ENCODE results near the gene IPCEF1. TPM values are rescaled to one million over a fixed set of nuclear protein-coding genes. Genes with fewer than 3 reads are reported as not detected.

Gene IPCEF1, protein sequence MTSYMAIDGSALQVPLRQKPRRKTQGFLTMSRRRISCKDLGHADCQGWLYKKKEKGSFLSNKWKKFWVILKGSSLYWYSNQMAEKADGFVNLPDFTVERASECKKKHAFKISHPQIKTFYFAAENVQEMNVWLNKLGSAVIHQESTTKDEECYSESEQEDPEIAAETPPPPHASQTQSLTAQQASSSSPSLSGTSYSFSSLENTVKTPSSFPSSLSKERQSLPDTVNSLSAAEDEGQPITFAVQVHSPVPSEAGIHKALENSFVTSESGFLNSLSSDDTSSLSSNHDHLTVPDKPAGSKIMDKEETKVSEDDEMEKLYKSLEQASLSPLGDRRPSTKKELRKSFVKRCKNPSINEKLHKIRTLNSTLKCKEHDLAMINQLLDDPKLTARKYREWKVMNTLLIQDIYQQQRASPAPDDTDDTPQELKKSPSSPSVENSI
- 0.98 TPM for total RNA-seq

GRCh38 chr6:154356690-154357089 lies at the start of gene IPCEF1:
Gene IPCEF1 (minus strand): TSS chr6:154356803. CDS start chr6:154265947, 90,856 bp downstream.
- DNase-seq (ENCODE audit: low spot score): no peak
- peak; percentile 24 for ATAC-seq

DNA sequence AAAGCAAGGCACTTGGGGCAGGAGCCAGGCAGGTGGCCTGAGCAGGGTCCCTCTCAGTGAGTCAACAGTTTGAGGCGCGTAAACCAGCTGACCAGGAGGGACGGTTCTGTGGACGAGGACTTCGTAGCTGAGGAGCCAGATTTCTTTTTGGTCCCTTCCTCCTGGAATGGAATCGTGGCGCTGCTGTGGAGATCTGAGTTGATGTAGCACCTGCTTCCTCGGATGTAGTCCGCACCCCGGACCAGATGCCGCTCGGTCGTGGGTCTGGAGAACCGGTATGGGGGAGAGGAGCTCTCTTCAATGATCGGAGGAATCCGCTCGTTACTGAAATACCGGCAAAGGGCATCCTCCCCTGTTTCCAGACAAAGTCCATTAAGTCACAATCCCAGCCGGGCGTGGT lies 49.7 kb upstream of the IPCEF1 start:
- no peak for DNase-seq (ENCODE audit: low spot score)
- peak; percentile 20 for ATAC-seq

DNA sequence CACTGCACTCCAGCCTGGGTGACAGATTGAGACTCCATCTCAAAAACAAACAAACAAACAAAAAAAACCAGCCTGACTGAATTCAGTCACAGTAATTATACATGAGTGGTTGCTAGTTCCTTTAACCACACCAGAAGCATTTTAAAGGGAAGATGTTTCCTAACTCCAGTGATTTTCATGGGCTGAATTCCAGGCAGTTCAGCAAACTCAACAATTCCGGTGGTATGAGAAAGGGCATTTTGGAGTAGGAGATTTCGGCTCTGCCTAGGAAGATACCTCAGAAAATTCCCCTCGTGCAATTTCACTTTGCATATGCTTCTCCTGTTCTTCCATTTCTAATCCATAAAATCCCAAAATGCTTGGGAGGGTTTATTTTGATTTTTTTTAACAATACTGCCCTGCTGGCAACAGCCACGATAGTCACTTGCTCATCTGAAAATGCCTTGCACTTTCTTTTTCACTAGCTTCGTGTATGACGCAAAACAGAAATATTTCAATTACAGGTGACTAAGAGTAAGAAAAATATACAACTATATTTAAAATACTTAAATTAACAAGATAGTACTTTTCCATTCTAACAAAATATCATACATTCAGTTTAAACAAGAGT lies 48.3 kb upstream of the IPCEF1 start:
- no peak for ATAC-seq

DNA sequence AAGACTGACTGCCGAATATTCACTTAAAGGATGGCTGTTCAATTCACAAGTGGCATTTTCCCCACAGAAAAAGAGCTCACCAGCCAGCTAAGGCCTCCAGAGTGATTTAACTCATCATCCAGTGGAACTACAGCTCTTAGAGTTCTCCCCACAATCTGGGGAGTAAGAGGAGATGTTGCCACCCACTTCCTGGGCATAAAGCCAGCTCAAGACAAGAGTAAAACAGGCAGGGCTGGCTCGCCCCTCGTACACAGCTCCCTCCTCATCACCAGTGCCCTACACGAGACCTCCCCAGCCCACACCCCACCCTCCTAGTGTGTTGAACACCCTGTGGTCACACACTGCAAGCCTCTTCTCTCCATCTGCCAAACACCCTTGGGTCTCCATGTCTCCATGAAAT lies 47.2 kb upstream of the IPCEF1 start:
- ATAC-seq (peak; percentile 17), DNase-seq (ENCODE audit: low spot score) (peak; percentile 35)

More for the DNA sequence above, 48.3 kb upstream of the IPCEF1 start:
- DNase-seq (ENCODE audit: low spot score): no peak

- no peak for DNase-seq (ENCODE audit: low spot score)
- ATAC-seq: no peak
These were observed 45.6 kb upstream of the IPCEF1 start for GRCh38 chr6:154402081-154402780.

GRCh38 chr6:154399097-154399496 lies 42.5 kb upstream of the IPCEF1 start:
- ATAC-seq (no peak), DNase-seq (ENCODE audit: low spot score) (no peak)

DNA sequence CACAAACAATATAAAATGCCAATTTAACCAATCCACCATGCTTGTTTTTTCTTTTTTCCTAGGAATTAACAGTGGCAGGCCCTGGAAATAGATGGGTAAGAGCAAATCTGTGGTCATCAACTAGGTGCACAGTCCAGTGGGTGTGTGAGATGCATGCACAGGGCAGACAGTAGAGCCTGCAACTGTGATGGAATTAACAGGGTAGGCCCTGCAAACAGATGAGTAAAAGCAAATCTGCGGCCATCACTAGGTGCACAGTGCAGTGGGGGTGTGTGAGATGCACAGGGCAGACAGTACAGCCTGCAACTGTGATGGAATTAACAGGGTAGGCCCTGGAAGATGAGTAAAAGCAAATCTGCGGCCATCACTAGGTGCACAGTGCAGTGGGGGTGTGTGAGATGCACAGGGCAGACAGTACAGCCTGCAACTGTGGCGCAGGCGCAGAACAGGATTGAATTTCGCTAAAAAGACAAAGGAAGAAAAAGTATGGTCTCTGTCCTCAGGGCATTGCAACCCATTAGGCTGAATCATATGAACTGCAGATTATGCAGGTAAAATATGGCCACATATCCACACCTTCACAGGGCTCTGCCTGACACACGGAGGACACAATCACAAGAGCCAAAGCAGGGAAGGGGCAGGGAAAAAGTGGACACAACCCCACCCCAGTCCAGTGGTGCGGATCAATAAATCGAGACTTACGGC lies 41.0 kb upstream of the IPCEF1 start:
- ATAC-seq (peak; percentile 21), DNase-seq (ENCODE audit: low spot score) (no peak)

DNA sequence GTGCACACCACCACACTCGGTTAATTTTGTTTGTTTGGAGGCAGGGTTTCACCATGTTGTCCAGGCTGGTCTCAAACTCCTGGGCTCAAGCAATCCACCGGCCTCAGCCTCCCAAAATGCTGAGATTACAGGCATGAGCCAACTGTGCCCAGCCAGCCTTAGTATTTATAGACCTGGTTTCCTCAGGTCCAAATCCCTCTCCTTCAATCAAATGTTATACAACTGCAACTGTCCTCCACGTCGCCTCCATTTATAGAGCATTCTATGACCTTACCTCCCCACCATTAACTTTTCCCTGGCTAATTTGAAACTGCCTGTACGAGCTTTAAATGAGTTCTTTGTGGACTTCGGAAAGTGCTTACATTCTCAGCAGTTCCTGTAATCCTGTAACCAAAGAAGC lies 39.3 kb upstream of the IPCEF1 start:
- no peak for ATAC-seq
- DNase-seq (ENCODE audit: low spot score): no peak

DNA sequence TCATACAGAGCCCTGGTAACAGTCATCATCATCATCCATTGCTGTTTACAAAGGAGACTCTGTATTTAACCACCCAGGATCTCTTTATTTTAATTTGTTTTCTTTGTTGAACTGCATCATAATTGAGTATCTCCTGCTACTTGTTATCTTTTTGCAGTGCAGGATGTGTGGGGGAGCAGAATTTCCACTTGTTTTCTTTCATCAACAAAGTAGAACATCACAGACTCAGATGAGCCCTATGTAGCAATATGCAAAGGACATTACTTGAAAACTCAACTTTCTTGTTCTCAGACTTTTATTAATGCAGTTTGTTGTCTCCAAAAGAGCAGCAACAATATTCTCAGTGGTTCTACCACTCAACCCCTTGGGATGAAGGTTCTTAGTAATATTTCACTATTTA lies 38.7 kb upstream of the IPCEF1 start:
- DNase-seq (ENCODE audit: low spot score): no peak

GRCh38 chr6:154394571-154394970 lies 38.0 kb upstream of the IPCEF1 start:
- ATAC-seq: no peak
- DNase-seq (ENCODE audit: low spot score): no peak

More for the DNA sequence above, 38.7 kb upstream of the IPCEF1 start:
- no peak for ATAC-seq

DNA sequence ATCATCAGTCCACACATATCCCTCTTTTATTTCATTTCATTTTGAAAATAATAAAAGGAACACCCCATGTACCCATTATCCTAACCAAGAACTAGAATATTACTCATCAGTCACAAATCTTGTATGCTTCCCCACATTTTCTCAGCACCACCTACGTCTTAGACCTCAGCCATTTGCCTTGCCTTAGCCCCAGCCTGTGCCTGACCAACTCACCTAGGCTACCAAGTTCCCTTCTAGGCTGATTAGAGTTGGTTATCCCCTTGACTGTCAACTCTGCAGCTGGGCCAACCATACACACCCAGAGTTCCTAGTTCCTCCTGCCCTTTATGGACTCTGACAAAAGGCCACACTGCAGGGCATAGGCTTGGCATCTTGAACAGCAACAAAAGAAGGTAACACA lies 33.4 kb upstream of the IPCEF1 start:
- DNase-seq (ENCODE audit: low spot score) (no peak), ATAC-seq (peak; percentile 34)

- ATAC-seq (no peak), DNase-seq (ENCODE audit: low spot score) (no peak)
These were observed 32.2 kb upstream of the IPCEF1 start for GRCh38 chr6:154388803-154389202.

GRCh38 chr6:154386848-154387717 lies 30.5 kb upstream of the IPCEF1 start:
- ATAC-seq (no peak), DNase-seq (ENCODE audit: low spot score) (no peak)

DNA sequence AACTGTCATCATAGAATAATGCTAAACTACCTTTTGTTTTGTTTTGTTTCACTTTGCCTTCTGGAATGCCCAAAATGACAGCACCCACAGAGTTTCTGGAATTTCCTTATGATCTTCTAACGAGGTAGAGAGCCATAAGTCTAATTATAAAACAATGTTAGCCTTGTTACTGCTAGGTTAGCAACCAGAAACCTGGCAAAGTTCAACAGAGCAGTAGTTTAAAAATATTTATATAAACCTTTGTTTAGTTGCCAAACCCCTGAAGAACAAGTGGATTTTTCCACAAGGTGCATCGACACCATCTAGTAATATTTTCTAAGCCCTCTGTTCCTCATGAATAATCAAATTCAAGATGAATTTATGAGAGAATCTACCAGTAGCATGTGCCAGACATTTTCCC lies 27.6 kb upstream of the IPCEF1 start:
- DNase-seq (ENCODE audit: low spot score) (no peak), ATAC-seq (no peak)

DNA sequence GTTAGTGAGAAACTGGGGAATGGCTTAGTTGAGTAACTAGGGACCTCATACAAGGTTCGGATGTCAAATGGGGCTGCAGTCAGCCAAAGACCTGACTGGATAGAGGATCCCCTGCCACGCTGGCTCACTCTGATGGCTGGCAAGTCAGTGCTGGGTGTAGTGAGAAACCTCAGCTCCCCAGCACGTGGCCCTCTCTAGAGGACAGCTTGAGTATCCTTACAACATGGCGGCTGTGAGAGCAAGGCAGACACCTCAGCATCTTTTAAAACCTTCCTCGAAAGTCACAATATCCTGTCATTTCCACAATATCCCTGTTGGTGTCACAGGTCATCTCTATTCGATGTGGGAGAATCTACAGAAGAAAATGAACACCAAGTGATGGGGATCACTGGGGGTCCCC lies 26.7 kb upstream of the IPCEF1 start:
- ATAC-seq: no peak

DNA sequence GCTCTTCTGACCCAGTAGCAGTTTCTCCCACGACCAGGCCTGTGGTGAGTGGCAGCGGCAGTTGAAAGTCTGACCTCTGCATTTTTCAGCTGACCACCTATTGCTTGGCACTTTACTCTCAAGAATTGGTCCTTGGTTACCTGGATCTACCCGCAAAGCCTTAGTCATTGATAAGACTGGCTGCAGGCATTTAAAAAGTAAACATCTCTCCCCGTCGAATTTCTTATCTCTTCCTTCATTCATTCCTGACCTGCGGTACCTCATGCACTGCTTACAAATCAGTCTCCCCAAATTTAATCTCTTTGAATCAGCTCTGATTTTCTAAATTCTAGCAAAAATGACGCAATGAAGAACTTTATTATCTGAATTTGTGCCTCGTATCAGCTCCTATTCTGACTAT lies 26.1 kb upstream of the IPCEF1 start:
- ATAC-seq (no peak), DNase-seq (ENCODE audit: low spot score) (no peak)

More for the DNA sequence above, 26.7 kb upstream of the IPCEF1 start:
- DNase-seq (ENCODE audit: low spot score): no peak

GRCh38 chr6:154381548-154381947 lies 24.9 kb upstream of the IPCEF1 start:
- no peak for ATAC-seq

DNA sequence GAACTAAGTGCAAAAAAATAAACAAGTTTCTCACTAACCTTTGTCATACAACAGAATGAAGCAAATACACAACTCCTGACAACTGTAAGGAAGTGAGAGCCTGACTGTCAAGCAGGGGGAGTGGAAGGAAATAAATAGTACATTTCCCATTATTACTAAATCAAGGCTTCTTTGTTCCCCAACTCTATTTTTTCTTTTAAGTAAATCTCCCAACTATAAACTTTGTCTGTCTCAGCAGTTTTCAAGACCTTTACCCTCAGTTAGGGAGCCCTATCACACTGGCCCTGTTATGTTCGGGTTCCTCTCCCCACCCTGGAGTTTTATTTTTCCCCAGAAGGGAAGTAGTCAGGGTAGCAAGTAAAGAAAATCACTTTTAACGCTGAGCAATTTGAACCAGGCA lies 24.1 kb upstream of the IPCEF1 start:
- no peak for DNase-seq (ENCODE audit: low spot score)

More at GRCh38 chr6:154381548-154381947, 24.9 kb upstream of the IPCEF1 start:
- no peak for DNase-seq (ENCODE audit: low spot score)

GRCh38 chr6:154379585-154379984 lies 23.0 kb upstream of the IPCEF1 start:
- no peak for ATAC-seq
- no peak for DNase-seq (ENCODE audit: low spot score)

More for the DNA sequence above, 24.1 kb upstream of the IPCEF1 start:
- ATAC-seq: peak; percentile 62

GRCh38 chr6:154378518-154378917 lies 21.9 kb upstream of the IPCEF1 start:
- ATAC-seq (no peak), DNase-seq (ENCODE audit: low spot score) (no peak)
